HepG2 (cell line): ENCODE data around the gene UBTD1. TPM values are rescaled to one million over a fixed set of nuclear protein-coding genes. Genes with fewer than 3 reads are reported as not detected.

Experiments used
- EZH2 ChIP-seq: conservative IDR thresholded peaks from 2 replicates; pipeline ENCODE4 v1.6.1; 2012; ENCODE audit warnings: mild to moderate bottlenecking, low read depth, low read length, moderate library complexity
- JUNB ChIP-seq: sonication (generic); formaldehyde crosslinking; IDR thresholded peaks from 2 replicates; pipeline ENCODE4 v1.8.0; 2022; ENCODE audit warnings: missing genetic modification reagents, mild to moderate bottlenecking, borderline replicate concordance
- KDM1A ChIP-seq: IDR thresholded peaks from 2 replicates; pipeline ENCODE4 v1.6.1; 2016; ENCODE audit warnings: missing compliant biosample characterization
- NPAS2 ChIP-seq: sonication (generic); formaldehyde crosslinking; IDR thresholded peaks from 2 replicates; pipeline ENCODE4 v1.8.0; 2022; ENCODE audit warnings: mild to moderate bottlenecking, missing genetic modification reagents, borderline replicate concordance
- NRL ChIP-seq: sonication (generic); formaldehyde crosslinking; IDR thresholded peaks from 2 replicates; pipeline ENCODE4 v1.5.0; 2020; ENCODE audit warnings: missing genetic modification reagents, mild to moderate bottlenecking, moderate library complexity, borderline replicate concordance
- SRF ChIP-seq: IDR thresholded peaks from 2 replicates; pipeline ENCODE4 v1.6.1; 2011; ENCODE audit warnings: mild to moderate bottlenecking, low read depth, low read length, moderate library complexity
- XBP1 ChIP-seq: sonication (generic); formaldehyde crosslinking; IDR thresholded peaks from 2 replicates; pipeline ENCODE4 v1.5.0; 2020; ENCODE audit warnings: missing genetic modification reagents
- ZNF354B ChIP-seq: sonication (generic); formaldehyde crosslinking; IDR thresholded peaks from 2 replicates; pipeline ENCODE4 v1.8.0; 2022; ENCODE audit warnings: mild to moderate bottlenecking, missing genetic modification reagents
- ZNF432 ChIP-seq: sonication (generic); formaldehyde crosslinking; IDR thresholded peaks from 2 replicates; pipeline ENCODE4 v1.5.0; 2020; ENCODE audit warnings: missing genetic modification reagents, mild to moderate bottlenecking, borderline replicate concordance
- ZNF567 ChIP-seq: sonication (generic); formaldehyde crosslinking; IDR thresholded peaks from 2 replicates; pipeline ENCODE4 v1.8.1; 2023; ENCODE audit warnings: mild to moderate bottlenecking, missing genetic modification reagents, borderline replicate concordance
- ZNF577 ChIP-seq: sonication (generic); formaldehyde crosslinking; IDR thresholded peaks from 2 replicates; pipeline ENCODE4 v1.4.0; 2020; ENCODE audit warnings: mild to moderate bottlenecking, low read depth, missing genetic modification reagents, borderline replicate concordance
- ZNF777 ChIP-seq: sonication (generic); formaldehyde crosslinking; IDR thresholded peaks from 2 replicates; pipeline ENCODE4 v1.4.0; 2020; ENCODE audit warnings: missing genetic modification reagents
- polyA plus RNA-seq, 8 experiments: library from polyadenylated mRNA; depleted of rRNA in 3 of 8; stranded (reverse) in 7 of 8; unstranded in 1 of 8; fragments of >200 nt; fragmentation: Illumina TruSeq in 4 of 8; extraction: Trizol in 4 of 8; gene quantifications; 2 replicates each; pipeline versions ENCODE4 v1.2.1 to v1.2.3, GENCODE V29; 2011 to 2016; ENCODE audit warnings: low read depth in 4 of 8, missing spikeins in 1 of 8, mixed read lengths in 1 of 8; ENCODE audit not compliant: insufficient read depth in 1 of 8
- total RNA-seq, 5 experiments: library from RNA; depleted of rRNA; stranded (reverse); fragments of >200 nt; fragmentation: Illumina TruSeq; extraction: Trizol; gene quantifications; 2 replicates each; pipeline ENCODE4 v1.2.3, GENCODE V29; 2016; ENCODE audit warnings: low read depth in 1 of 5
- TF ChIP-seq, protein P1 (sequence below): sonication (generic); formaldehyde crosslinking; IDR thresholded peaks from 2 replicates; pipeline ENCODE4 v1.5.0; 2020; ENCODE audit warnings: missing genetic modification reagents
- TF ChIP-seq, protein P2 (sequence below): IDR thresholded peaks from 2 replicates; pipeline ENCODE4 v1.4.0; 2020; ENCODE audit warnings: mild to moderate bottlenecking, missing genetic modification reagents
- TF ChIP-seq, protein P3 (sequence below): sonication (generic); formaldehyde crosslinking; IDR thresholded peaks from 2 replicates; pipeline ENCODE4 v1.4.0; 2020; ENCODE audit warnings: missing genetic modification reagents
- TF ChIP-seq, protein P4 (sequence below): sonication (generic); formaldehyde crosslinking; IDR thresholded peaks from 2 replicates; pipeline ENCODE4 v1.8.0; 2022; ENCODE audit warnings: low read depth, missing genetic modification reagents
- TF ChIP-seq, protein P5 (sequence below): sonication (generic); formaldehyde crosslinking; IDR thresholded peaks from 2 replicates; pipeline ENCODE4 v1.4.0; 2020; ENCODE audit warnings: missing genetic modification reagents, mild to moderate bottlenecking, borderline replicate concordance

The UBTD1 gene
- total and polyA plus RNA-seq, 2 of the 13 experiments (the other 11 are each of a cell fraction or from before 2014, with no cell fraction given), result 7.9 to 10.0 TPM

DNA sequence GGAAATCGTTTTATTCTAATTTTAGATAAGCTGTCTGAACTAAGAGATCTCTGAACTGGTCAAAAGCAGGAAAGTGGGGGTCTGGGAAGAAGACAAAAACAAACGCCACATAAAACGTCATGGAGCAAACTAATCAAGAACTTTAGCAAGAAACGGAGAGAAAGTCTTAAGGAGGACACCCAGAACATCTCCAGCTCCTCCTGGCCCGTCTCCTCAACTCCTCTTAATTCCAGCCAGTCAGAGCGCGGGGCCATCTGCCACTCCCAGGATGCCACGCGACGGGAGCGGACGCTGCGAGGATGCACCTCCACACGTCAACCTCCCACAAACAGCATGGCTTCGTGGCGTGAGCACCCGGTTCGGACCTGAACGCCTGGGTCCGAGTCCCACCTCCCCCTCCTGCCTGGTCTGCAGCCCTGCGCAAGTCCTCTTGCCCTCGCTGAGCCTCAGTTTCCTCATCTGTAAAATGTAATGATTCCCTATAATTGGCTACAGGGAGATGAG lies 1.1 kb upstream of the UBTD1 start (continued):
- TF ChIP-seq JUNB (CRISPR knock-in tag), result no peak
- no peak for TF ChIP-seq ZNF577 (CRISPR knock-in tag)
- no peak for TF ChIP-seq ZNF777
- TF ChIP-seq, protein P1, sequence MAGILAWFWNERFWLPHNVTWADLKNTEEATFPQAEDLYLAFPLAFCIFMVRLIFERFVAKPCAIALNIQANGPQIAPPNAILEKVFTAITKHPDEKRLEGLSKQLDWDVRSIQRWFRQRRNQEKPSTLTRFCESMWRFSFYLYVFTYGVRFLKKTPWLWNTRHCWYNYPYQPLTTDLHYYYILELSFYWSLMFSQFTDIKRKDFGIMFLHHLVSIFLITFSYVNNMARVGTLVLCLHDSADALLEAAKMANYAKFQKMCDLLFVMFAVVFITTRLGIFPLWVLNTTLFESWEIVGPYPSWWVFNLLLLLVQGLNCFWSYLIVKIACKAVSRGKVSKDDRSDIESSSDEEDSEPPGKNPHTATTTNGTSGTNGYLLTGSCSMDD, result no peak
- TF ChIP-seq NRL (CRISPR knock-in tag), result no peak; the same call in 1 of the 2 replicates
- TF ChIP-seq, protein P2, sequence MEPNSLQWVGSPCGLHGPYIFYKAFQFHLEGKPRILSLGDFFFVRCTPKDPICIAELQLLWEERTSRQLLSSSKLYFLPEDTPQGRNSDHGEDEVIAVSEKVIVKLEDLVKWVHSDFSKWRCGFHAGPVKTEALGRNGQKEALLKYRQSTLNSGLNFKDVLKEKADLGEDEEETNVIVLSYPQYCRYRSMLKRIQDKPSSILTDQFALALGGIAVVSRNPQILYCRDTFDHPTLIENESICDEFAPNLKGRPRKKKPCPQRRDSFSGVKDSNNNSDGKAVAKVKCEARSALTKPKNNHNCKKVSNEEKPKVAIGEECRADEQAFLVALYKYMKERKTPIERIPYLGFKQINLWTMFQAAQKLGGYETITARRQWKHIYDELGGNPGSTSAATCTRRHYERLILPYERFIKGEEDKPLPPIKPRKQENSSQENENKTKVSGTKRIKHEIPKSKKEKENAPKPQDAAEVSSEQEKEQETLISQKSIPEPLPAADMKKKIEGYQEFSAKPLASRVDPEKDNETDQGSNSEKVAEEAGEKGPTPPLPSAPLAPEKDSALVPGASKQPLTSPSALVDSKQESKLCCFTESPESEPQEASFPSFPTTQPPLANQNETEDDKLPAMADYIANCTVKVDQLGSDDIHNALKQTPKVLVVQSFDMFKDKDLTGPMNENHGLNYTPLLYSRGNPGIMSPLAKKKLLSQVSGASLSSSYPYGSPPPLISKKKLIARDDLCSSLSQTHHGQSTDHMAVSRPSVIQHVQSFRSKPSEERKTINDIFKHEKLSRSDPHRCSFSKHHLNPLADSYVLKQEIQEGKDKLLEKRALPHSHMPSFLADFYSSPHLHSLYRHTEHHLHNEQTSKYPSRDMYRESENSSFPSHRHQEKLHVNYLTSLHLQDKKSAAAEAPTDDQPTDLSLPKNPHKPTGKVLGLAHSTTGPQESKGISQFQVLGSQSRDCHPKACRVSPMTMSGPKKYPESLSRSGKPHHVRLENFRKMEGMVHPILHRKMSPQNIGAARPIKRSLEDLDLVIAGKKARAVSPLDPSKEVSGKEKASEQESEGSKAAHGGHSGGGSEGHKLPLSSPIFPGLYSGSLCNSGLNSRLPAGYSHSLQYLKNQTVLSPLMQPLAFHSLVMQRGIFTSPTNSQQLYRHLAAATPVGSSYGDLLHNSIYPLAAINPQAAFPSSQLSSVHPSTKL (CRISPR knock-in tag), result peak; percentile 38
- TF ChIP-seq, protein P3, sequence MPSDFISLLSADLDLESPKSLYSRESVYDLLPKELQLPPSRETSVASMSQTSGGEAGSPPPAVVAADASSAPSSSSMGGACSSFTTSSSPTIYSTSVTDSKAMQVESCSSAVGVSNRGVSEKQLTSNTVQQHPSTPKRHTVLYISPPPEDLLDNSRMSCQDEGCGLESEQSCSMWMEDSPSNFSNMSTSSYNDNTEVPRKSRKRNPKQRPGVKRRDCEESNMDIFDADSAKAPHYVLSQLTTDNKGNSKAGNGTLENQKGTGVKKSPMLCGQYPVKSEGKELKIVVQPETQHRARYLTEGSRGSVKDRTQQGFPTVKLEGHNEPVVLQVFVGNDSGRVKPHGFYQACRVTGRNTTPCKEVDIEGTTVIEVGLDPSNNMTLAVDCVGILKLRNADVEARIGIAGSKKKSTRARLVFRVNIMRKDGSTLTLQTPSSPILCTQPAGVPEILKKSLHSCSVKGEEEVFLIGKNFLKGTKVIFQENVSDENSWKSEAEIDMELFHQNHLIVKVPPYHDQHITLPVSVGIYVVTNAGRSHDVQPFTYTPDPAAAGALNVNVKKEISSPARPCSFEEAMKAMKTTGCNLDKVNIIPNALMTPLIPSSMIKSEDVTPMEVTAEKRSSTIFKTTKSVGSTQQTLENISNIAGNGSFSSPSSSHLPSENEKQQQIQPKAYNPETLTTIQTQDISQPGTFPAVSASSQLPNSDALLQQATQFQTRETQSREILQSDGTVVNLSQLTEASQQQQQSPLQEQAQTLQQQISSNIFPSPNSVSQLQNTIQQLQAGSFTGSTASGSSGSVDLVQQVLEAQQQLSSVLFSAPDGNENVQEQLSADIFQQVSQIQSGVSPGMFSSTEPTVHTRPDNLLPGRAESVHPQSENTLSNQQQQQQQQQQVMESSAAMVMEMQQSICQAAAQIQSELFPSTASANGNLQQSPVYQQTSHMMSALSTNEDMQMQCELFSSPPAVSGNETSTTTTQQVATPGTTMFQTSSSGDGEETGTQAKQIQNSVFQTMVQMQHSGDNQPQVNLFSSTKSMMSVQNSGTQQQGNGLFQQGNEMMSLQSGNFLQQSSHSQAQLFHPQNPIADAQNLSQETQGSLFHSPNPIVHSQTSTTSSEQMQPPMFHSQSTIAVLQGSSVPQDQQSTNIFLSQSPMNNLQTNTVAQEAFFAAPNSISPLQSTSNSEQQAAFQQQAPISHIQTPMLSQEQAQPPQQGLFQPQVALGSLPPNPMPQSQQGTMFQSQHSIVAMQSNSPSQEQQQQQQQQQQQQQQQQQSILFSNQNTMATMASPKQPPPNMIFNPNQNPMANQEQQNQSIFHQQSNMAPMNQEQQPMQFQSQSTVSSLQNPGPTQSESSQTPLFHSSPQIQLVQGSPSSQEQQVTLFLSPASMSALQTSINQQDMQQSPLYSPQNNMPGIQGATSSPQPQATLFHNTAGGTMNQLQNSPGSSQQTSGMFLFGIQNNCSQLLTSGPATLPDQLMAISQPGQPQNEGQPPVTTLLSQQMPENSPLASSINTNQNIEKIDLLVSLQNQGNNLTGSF (CRISPR knock-in tag), result no peak
- no peak for TF ChIP-seq KDM1A (CRISPR knock-in tag)
- TF ChIP-seq, protein P4, sequence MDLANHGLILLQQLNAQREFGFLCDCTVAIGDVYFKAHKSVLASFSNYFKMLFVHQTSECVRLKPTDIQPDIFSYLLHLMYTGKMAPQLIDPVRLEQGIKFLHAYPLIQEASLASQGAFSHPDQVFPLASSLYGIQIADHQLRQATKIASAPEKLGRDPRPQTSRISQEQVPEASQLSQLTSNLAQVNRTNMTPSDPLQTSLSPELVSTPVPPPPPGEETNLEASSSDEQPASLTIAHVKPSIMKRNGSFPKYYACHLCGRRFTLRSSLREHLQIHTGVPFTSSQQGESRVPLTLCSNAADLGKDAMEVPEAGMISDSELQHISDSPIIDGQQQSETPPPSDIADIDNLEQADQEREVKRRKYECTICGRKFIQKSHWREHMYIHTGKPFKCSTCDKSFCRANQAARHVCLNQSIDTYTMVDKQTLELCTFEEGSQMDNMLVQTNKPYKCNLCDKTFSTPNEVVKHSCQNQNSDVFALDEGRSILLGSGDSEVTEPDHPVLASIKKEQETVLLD (CRISPR knock-in tag), result no peak; the same call in 1 of the 2 replicates
- TF ChIP-seq EZH2, result no peak
- no peak for TF ChIP-seq SRF
- TF ChIP-seq, protein P5, sequence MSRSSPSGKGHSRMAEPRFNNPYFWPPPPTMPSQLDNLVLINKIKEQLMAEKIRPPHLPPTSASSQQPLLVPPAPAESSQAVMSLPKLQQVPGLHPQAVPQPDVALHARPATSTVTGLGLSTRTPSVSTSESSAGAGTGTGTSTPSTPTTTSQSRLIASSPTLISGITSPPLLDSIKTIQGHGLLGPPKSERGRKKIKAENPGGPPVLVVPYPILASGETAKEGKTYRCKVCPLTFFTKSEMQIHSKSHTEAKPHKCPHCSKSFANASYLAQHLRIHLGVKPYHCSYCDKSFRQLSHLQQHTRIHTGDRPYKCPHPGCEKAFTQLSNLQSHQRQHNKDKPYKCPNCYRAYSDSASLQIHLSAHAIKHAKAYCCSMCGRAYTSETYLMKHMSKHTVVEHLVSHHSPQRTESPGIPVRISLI (CRISPR knock-in tag), result no peak
- no peak for TF ChIP-seq XBP1 (CRISPR knock-in tag)
- no peak for TF ChIP-seq NPAS2
- no peak for TF ChIP-seq ZNF354B (CRISPR knock-in tag)
- TF ChIP-seq ZNF567 (CRISPR knock-in tag), result 0 out of 2 replicates have a peak, but pooled peaks have one; percentile 24
- no peak for TF ChIP-seq ZNF432
